K562 (cell line): ENCODE results near the gene FILIP1. TPM values are rescaled to one million over a fixed set of nuclear protein-coding genes. Genes with fewer than 3 reads are reported as not detected.

Experiments
- ATF3 ChIP-seq, 2 experiments: fragments of 450-650 bp in 1 of 2; sonication (generic) in 1 of 2; formaldehyde crosslinking in 1 of 2; IDR thresholded peaks in 1 of 2; conservative IDR thresholded peaks in 1 of 2; 2 replicates each; pipeline versions ENCODE4 v1.6.1 to v1.8.1; 2016 to 2023; ENCODE audit warnings: mild to moderate bottlenecking in 2 of 2, moderate library complexity in 2 of 2, inconsistent platforms in 1 of 2, missing genetic modification reagents in 1 of 2
- CBX8 ChIP-seq: fragments of 200-600 bp; sonication (generic); IDR thresholded peaks from 2 replicates; pipeline ENCODE4 v1.6.1; 2012; ENCODE audit warnings: borderline replicate concordance, mixed run types, low read depth, mild to moderate bottlenecking, moderate library complexity, mixed read lengths, low read length, control low read depth, inconsistent platforms; ENCODE audit not compliant: poor library complexity, severe bottlenecking; ENCODE audit errors: extremely low read depth
- CEBPB ChIP-seq: fragments of 450-650 bp; IDR thresholded peaks from 2 replicates; pipeline ENCODE4 v1.6.1; 2016; ENCODE audit warnings: missing genetic modification characterization, missing compliant biosample characterization
- HDAC8 ChIP-seq: fragments of 450-650 bp; IDR thresholded peaks from 2 replicates; pipeline ENCODE4 v1.6.1; 2016; ENCODE audit warnings: mild to moderate bottlenecking, missing genetic modification characterization, moderate library complexity, missing compliant biosample characterization
- MAFK ChIP-seq: IDR thresholded peaks from 2 replicates; pipeline ENCODE4 v1.6.1; 2011; ENCODE audit warnings: low read length, improper control_type of control experiment
- MAX ChIP-seq: sonication (generic); formaldehyde crosslinking; IDR thresholded peaks from 2 replicates; pipeline ENCODE4 v1.9.0; 2022; ENCODE audit warnings: mild to moderate bottlenecking, missing genetic modification reagents
- NFE2 ChIP-seq: IDR thresholded peaks from 2 replicates; pipeline ENCODE4 v1.6.1; 2014; ENCODE audit warnings: antibody characterized with exemption, low read depth
- RAD51 ChIP-seq: fragments of 450-650 bp; IDR thresholded peaks from 2 replicates; pipeline ENCODE4 v1.7.1; 2016; ENCODE audit warnings: low read depth, mild to moderate bottlenecking, borderline replicate concordance
- SNAPC5 ChIP-seq: fragments of 250-450 bp; sonication (Bioruptor Pico); IDR thresholded peaks from 2 replicates; pipeline ENCODE4 v1.8.0; 2021; ENCODE audit warnings: moderate library complexity, mild to moderate bottlenecking, inconsistent platforms
- UBTF ChIP-seq, 2 experiments: IDR thresholded peaks; 2 replicates each; pipeline ENCODE4 v1.6.1; 2012; ENCODE audit warnings: improper control_type of control experiment in 2 of 2, low read depth in 2 of 2, low read length in 2 of 2, borderline replicate concordance in 1 of 2
- ZBTB9 ChIP-seq: fragments of 450-650 bp; formaldehyde crosslinking; IDR thresholded peaks from 2 replicates; pipeline ENCODE4 v1.4.0; 2020; ENCODE audit warnings: mild to moderate bottlenecking, moderate library complexity
- ZNF253 ChIP-seq: fragments of 250-450 bp; sonication (Bioruptor Pico); conservative IDR thresholded peaks from 2 replicates; pipeline ENCODE4 v1.6.1; 2021; ENCODE audit warnings: mild to moderate bottlenecking
- ZNF511 ChIP-seq: sonication (generic); formaldehyde crosslinking; IDR thresholded peaks from 2 replicates; pipeline ENCODE4 v1.8.0; 2022; ENCODE audit warnings: mild to moderate bottlenecking, missing genetic modification reagents
- ZNF586 ChIP-seq: fragments of 450-650 bp; formaldehyde crosslinking; conservative IDR thresholded peaks from 2 replicates; pipeline ENCODE4 v1.4.0; 2020; ENCODE audit warnings: mild to moderate bottlenecking, moderate library complexity
- polyA plus RNA-seq, 8 experiments: library from polyadenylated mRNA; depleted of rRNA in 4 of 8; stranded (reverse) in 5 of 8; unstranded in 3 of 8; fragments of >200 nt; fragmentation: Nextera tagmentation in 2 of 8; fragmentation: Illumina TruSeq in 1 of 8; extraction: Ambion mirVana in 2 of 8; extraction: Trizol in 1 of 8; gene quantifications; 2 replicates each; pipeline versions ENCODE4 v1.2.1 to v1.2.3, GENCODE V29; 2011 to 2014; ENCODE audit warnings: inconsistent platforms in 1 of 8, missing spikeins in 1 of 8
- total RNA-seq, 7 experiments: library from RNA; depleted of rRNA in 6 of 7; stranded (reverse); fragments of >200 nt in 6 of 7; fragmentation: Illumina TruSeq in 2 of 7; extraction: Trizol in 2 of 7; gene quantifications; 2 replicates each; pipeline versions ENCODE4 v1.2.1 to v1.2.3, GENCODE V29; 2011 to 2021; ENCODE audit warnings: low replicate concordance in 1 of 7
- TF ChIP-seq, protein P1 (sequence below): fragments of 250-450 bp; sonication (Bioruptor Pico); IDR thresholded peaks from 2 replicates; pipeline ENCODE4 v1.4.0; 2020; ENCODE audit warnings: mild to moderate bottlenecking
- TF ChIP-seq, protein P2 (sequence below), 2 experiments: fragments of 450-650 bp in 1 of 2; sonication (generic) in 1 of 2; formaldehyde crosslinking; conservative IDR thresholded peaks; 2 replicates each; pipeline versions ENCODE4 v1.4.0 to v1.8.1; 2020 to 2022; ENCODE audit warnings: mild to moderate bottlenecking in 1 of 2, missing genetic modification reagents in 1 of 2

Gene FILIP1
- total and polyA plus RNA-seq, 9 of the 15 experiments (the other 6 are each of a cell fraction or from before 2014, with no cell fraction given), result 0.03 to 0.25 (median 0.10) TPM; not detected in 1

GRCh38 chr6:75243333-75244062, 250.1 kb downstream of the FILIP1 start, which contains the start of gene COX7A2 (continued):
- TF ChIP-seq CEBPB (tag) (peak; percentile 74), ZBTB9 (peak; percentile 47; the same call in 1 of the 2 replicates), MAX (CRISPR knock-in tag) (0 out of 2 replicates have a peak, but pooled peaks have one; percentile 26), HDAC8 (tag) (0 out of 2 replicates have a peak, but pooled peaks have one; percentile 27), SNAPC5 (CRISPR knock-in tag) (no peak), ZNF253 (no peak), RAD51 (peak; percentile 50; the same call in 1 of the 2 replicates), NFE2 (no peak), ZNF511 (0 out of 2 replicates have a peak, but pooled peaks have one; percentile 52), CBX8 (no peak), ZNF586 (CRISPR knock-in tag) (no peak), MAFK (peak; percentile 39; the same call in 1 of the 2 replicates), ATF3 (IDR thresholded peaks at IDR 0.05) (peak; percentile 68), ATF3 (CRISPR knock-in tag; conservative IDR thresholded peaks at IDR 0.05) (peak; percentile 70; the same call in 1 of the 2 replicates), UBTF (IDR thresholded peaks at IDR 0.05; ENCODE audit: borderline replicate concordance in 1 of 2, low read depth in 2 of 2, low read length in 2 of 2) (0 out of 4 replicates have a peak, but pooled peaks of 1 of the 2 experiments have one; percentile 55)
- TF ChIP-seq, protein P1, sequence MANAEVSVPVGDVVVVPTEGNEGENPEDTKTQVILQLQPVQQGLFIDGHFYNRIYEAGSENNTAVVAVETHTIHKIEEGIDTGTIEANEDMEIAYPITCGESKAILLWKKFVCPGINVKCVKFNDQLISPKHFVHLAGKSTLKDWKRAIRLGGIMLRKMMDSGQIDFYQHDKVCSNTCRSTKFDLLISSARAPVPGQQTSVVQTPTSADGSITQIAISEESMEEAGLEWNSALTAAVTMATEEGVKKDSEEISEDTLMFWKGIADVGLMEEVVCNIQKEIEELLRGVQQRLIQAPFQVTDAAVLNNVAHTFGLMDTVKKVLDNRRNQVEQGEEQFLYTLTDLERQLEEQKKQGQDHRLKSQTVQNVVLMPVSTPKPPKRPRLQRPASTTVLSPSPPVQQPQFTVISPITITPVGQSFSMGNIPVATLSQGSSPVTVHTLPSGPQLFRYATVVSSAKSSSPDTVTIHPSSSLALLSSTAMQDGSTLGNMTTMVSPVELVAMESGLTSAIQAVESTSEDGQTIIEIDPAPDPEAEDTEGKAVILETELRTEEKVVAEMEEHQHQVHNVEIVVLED (CRISPR knock-in tag), result peak; percentile 83
- TF ChIP-seq, protein P2, sequence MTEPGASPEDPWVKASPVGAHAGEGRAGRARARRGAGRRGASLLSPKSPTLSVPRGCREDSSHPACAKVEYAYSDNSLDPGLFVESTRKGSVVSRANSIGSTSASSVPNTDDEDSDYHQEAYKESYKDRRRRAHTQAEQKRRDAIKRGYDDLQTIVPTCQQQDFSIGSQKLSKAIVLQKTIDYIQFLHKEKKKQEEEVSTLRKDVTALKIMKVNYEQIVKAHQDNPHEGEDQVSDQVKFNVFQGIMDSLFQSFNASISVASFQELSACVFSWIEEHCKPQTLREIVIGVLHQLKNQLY (CRISPR knock-in tag; conservative IDR thresholded peaks at IDR 0.05), result 0 out of 4 replicates have a peak, but pooled peaks of 1 of the 2 experiments have one; percentile 52
